NT2/D1 (cell line): ENCODE data around the gene FAIM2.

ENCODE experiments used
- DNase-seq: peaks from one replicate; pipeline ENCODE4 v3.0.0-alpha.2; 2011; ENCODE audit warnings: low read depth, low spot score
- H3K27me3 ChIP-seq: 2 replicates; pipeline ENCODE4 v1.6.0; 2011; ENCODE audit warnings: mild to moderate bottlenecking; ENCODE audit not compliant: insufficient read length, insufficient read depth
- H3K36me3 ChIP-seq: 2 replicates; pipeline ENCODE4 v1.6.1; 2011; ENCODE audit warnings: mild to moderate bottlenecking, low read length, mixed read lengths; ENCODE audit not compliant: insufficient read depth, insufficient read length
- H3K4me1 ChIP-seq: 2 replicates; pipeline ENCODE4 v1.5.1; 2011; ENCODE audit not compliant: insufficient read depth, insufficient read length
- H3K4me3 ChIP-seq: 2 replicates; pipeline ENCODE4 v1.5.1; 2011; ENCODE audit warnings: low read depth; ENCODE audit not compliant: insufficient read length
- H3K9ac ChIP-seq: 2 replicates; pipeline ENCODE4 v1.6.0; 2011; ENCODE audit warnings: low read depth; ENCODE audit not compliant: insufficient read length
- H3K9me3 ChIP-seq: 2 replicates; pipeline ENCODE4 v1.5.1; 2011; ENCODE audit warnings: mild to moderate bottlenecking, low read length; ENCODE audit not compliant: insufficient read depth
- SUZ12 ChIP-seq: IDR thresholded peaks from 2 replicates; pipeline ENCODE4 v1.6.1; 2011; ENCODE audit not compliant: insufficient read length, insufficient read depth; ENCODE audit errors: extremely low read depth
- YY1 ChIP-seq: IDR thresholded peaks from 2 replicates; pipeline ENCODE4 v1.6.1; 2011; ENCODE audit not compliant: insufficient read length, insufficient read depth
- ZNF274 ChIP-seq: IDR thresholded peaks from 2 replicates; pipeline ENCODE4 v1.6.1; 2011; ENCODE audit warnings: mild to moderate bottlenecking, low read depth, low read length

The FAIM2 gene

GRCh38 chr12:49948866-49949845 is 45.5 kb upstream of the FAIM2 start:
- peaks cover 10% of the 10 kb centered on the region for H3K4me1 ChIP-seq
- H3K9ac ChIP-seq, result no peak overlapping the region
- no peaks in the 10 kb centered on the region for H3K9me3 ChIP-seq
- no peak for TF ChIP-seq YY1
- TF ChIP-seq SUZ12, result no peak
- TF ChIP-seq ZNF274, result no peak
- H3K36me3 ChIP-seq, result no peaks in the 10 kb centered on the region
- no peak overlapping the region for H3K4me3 ChIP-seq
- H3K27me3 ChIP-seq, result peaks cover 12% of the 10 kb centered on the region
- no peak for DNase-seq

- peaks cover 19% of the 10 kb centered on the region for H3K27me3 ChIP-seq
- no peak for TF ChIP-seq ZNF274
- no peak for TF ChIP-seq SUZ12
- no peak for TF ChIP-seq YY1
- no peak for DNase-seq
- no peak overlapping the region for H3K4me3 ChIP-seq
- no peak overlapping the region for H3K9ac ChIP-seq
- H3K4me1 ChIP-seq, result peaks cover 24% of the 10 kb centered on the region
- no peaks in the 10 kb centered on the region for H3K36me3 ChIP-seq
- no peaks in the 10 kb centered on the region for H3K9me3 ChIP-seq
Measured at GRCh38 chr12:49947593-49948226, 44.0 kb upstream of the FAIM2 start.

GRCh38 chr12:49946497-49946896 is 42.8 kb upstream of the FAIM2 start:
- no peaks in the 10 kb centered on the region for H3K36me3 ChIP-seq
- no peaks in the 10 kb centered on the region for H3K9me3 ChIP-seq
- TF ChIP-seq SUZ12 (no peak), YY1 (no peak), ZNF274 (no peak)
- no peak overlapping the region for H3K9ac ChIP-seq
- H3K4me1 ChIP-seq, result peaks cover 26% of the 10 kb centered on the region
- no peak overlapping the region for H3K4me3 ChIP-seq
- H3K27me3 ChIP-seq, result peaks cover 19% of the 10 kb centered on the region
- no peak for DNase-seq

GRCh38 chr12:49946086-49946485 is 42.4 kb upstream of the FAIM2 start:
- TF ChIP-seq ZNF274 (no peak), YY1 (no peak), SUZ12 (no peak)
- H3K4me1 ChIP-seq, result peaks cover 26% of the 10 kb centered on the region
- H3K4me3 ChIP-seq, result no peak overlapping the region
- H3K36me3 ChIP-seq, result no peaks in the 10 kb centered on the region
- no peak for DNase-seq
- no peak overlapping the region for H3K9ac ChIP-seq
- H3K9me3 ChIP-seq, result no peaks in the 10 kb centered on the region
- peaks cover 19% of the 10 kb centered on the region for H3K27me3 ChIP-seq

GRCh38 chr12:49945394-49946080 is 41.8 kb upstream of the FAIM2 start:
- Histone ChIP-seq H3K9me3 (no peaks in the 10 kb centered on the region), H3K4me3 (peak overlapping the region; percentile 22), H3K9ac (peak overlapping the region; percentile 53), H3K27me3 (peaks cover 19% of the 10 kb centered on the region), H3K4me1 (peaks cover 23% of the 10 kb centered on the region), H3K36me3 (no peaks in the 10 kb centered on the region)
- peak; percentile 90 for DNase-seq
- TF ChIP-seq ZNF274 (no peak), SUZ12 (no peak), YY1 (no peak)

- Histone ChIP-seq H3K9me3 (no peaks in the 10 kb centered on the region), H3K9ac (no peak overlapping the region), H3K4me3 (no peak overlapping the region), H3K27me3 (peaks cover 19% of the 10 kb centered on the region), H3K4me1 (peaks cover 24% of the 10 kb centered on the region), H3K36me3 (no peaks in the 10 kb centered on the region)
- no peak for DNase-seq
- TF ChIP-seq YY1 (no peak), SUZ12 (no peak), ZNF274 (no peak)
Measured at GRCh38 chr12:49944718-49945117, 41.0 kb upstream of the FAIM2 start.
